Erythroblast (primary cell): ENCODE measurements around the gene ZNF554.

Source experiments
- GATA1 ChIP-seq: IDR thresholded peaks from 2 replicates; pipeline ENCODE4 v1.6.1; 2011; ENCODE audit warnings: low read depth, mild to moderate bottlenecking, control low read depth, low read length, moderate library complexity
- POLR2A ChIP-seq: IDR thresholded peaks from 2 replicates; pipeline ENCODE4 v1.6.1; 2011; ENCODE audit warnings: mild to moderate bottlenecking, low read length

- TF ChIP-seq POLR2A (no peak), GATA1 (no peak)
Observed at GRCh38 chr19:2780284-2780683, 39.4 kb upstream of the ZNF554 start.
